ENCODE data around the gene OVOL1.
"Not testable (repeated sequence)": the region's sequence is repeated elsewhere in the genome, so short reads cannot be mapped to it uniquely, and the experiment has no call there.

The OVOL1 gene

GRCh38 chr11:65786786-65787636, at the start of gene OVOL1:
OVOL1 (plus strand) TSS chr11:65787063; CDS start chr11:65787374, 311 bp downstream.
- DNase-seq: no peak

DNA sequence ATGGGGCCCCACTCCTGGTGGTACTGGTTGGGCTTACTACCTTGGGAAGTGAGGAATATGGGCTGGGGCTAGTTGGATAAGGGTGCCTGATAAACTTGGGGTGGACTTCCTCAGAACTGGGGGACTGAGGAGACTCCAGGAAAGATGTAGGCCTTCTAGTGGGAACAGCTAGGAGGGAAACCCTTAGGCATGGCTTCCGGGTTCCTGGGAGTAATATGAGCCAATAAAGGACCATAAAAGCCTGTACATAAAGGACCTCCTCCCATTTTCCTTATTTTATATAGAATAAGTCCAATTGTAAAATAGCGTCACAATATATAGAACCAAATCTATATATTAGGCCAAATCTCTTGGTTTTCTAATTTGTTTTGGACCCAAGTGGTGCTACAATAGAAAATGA, 47.8 kb upstream of the OVOL1 start:
- DNase-seq: no peak

- no peak for DNase-seq
These were observed 45.7 kb upstream of the OVOL1 start for GRCh38 chr11:65741185-65741584.

GRCh38 chr11:65742353-65742752, 44.5 kb upstream of the OVOL1 start:
- DNase-seq: no peak

GRCh38 chr11:65743681-65744025, 43.2 kb upstream of the OVOL1 start:
- DNase-seq: no peak

GRCh38 chr11:65744026-65744698, 42.7 kb upstream of the OVOL1 start:
- peak; percentile 47 to 69 for DNase-seq

GRCh38 chr11:65744699-65745042, 42.2 kb upstream of the OVOL1 start:
- no peak for DNase-seq

DNA sequence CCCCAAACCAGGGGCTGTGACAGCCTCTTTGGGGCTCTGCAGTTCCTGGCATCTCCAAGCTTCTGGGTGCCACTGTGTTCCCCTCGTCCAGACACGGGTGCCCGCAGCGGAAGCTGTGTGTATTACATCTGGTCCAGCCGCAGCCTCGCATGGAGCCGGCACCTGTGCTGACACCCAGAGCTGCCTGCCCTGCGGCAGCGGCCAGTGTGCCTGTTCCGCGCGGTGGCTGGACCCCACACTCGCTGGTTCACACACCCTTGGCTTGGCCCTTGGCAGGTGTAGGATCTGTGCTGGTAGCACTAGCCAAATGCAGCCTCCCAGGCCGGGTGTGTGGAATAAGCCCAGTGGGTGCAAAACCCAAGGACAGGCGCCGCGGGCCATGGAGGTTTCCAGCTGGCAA, 41.8 kb upstream of the OVOL1 start:
- DNase-seq: no peak

DNA sequence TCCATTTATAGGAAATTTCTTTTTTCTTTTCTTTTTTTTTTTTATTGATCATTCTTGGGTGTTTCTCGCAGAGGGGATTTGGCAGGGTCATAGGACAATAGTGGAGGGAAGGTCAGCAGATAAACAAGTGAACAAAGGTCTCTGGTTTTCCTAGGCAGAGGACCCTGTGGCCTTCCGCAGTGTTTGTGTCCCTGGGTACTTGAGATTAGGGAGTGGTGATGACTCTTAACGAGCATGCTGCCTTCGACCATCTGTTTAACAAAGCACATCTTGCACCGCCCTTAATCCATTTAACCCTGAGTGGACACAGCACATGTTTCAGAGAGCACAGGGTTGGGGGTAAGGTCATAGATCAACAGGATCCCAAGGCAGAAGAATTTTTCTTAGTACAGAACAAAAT, 24.7 kb upstream of the OVOL1 start:
- DNase-seq: not testable (repeated sequence)

GRCh38 chr11:65762816-65763215, 24.0 kb upstream of the OVOL1 start:
- DNase-seq: not testable (repeated sequence)

DNA sequence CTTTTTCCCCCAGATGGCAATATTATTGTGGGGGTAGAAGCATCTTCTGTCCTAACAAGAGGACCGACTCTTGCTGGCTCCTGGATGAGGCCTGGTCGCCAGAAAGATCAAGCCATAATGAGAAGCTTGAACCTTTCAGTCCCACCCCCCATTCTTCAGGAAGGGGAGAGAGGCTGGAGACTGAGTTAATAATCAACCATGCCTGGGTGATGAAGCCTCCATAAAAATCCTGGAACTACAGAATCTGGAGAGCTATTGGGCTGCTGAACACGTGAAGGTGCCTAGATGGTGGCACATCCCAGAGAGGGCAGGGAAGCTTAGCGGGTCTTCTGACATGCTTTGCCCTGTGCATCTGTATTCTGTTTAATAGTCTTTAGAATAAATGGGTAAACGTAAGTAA, 22.4 kb upstream of the OVOL1 start:
- no peak for DNase-seq

DNA sequence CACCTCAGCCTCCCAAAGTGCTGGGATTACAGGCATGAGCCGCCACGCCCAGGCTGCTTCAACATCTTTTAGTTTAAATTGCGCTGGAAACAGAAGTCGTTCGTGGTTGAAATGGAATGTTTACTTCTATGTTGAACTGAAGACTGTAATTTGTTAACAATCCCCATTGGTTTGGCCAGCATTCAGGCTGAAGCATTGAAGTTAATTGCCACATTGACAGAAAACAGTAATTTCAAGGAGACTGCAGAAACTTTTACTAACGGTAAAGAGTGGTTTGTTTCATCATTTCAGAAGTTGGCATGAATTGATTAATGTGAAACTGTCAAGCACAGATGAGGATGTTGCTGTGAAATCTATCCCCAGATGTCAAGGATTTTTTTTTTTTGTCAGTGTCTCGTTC, 20.3 kb upstream of the OVOL1 start:
- no peak for DNase-seq

DNA sequence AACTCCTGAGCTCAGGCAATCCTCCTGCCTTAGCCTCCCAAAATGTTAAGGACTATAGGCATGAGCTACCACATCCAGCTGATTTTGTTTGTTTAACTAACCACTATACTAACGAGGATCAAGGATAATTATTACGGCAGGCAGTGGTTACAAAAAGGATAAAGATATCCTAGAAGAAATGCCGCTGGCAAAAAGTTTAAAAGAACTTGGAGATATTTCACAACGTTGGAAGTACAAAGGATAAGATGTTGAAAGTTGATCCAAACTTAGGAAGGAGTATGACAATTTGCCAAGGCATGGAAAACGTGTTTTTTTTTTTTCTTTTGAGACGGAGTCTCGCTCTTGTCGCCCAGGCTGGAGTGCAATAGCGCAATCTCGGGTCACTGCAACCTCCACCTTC, 19.5 kb upstream of the OVOL1 start:
- no peak for DNase-seq

DNA sequence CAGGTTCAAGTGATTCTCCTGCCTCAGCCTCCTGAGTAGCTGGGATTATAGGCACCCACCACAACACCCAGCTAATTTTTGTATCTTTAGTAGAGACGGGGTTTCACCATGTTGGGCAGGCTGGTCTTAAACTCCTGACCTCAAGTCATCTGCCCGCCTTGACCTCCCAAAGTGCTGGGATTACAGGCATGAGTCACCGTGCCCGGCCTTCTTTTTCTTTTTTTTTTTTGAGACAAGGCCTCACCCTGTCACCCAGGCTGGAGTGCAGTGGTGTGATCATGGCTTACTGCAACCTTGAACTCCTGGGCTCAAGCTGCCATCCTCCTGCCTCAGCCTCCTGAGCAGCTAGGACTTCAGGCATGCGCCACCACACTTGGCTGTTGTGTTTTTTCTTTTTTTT, 19.1 kb upstream of the OVOL1 start:
- DNase-seq: not testable (repeated sequence)

DNA sequence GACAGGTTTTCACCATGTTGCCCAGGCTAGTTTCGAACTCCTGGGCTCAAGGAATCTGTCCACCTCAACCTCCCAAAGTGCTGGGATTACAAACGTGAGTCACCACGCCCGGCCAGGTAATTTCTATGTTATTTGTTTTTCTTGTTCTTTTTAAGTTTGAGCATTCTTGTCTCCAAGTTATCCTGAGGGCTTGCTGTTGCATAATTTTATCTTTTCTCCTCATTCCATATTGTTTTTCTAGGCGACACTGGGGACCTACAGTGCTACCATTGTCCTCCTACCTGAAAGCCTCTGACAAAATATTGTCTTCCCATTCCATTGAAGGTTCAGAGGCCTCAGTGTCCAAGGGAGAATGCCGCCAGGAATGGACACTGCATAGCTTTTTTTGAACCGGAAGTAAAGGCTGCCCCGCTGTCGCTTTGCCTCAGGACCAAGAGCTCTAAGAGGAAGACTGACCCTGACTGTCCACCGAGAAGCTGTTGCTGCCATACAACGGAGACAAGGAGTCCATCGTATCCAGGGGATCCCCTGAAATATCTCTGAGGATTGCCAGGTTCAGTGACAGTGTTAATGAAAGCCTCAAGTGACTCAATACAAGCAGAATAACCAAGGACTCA, 15.8 kb upstream of the OVOL1 start:
- DNase-seq: no peak

GRCh38 chr11:65771589-65772112, 15.2 kb upstream of the OVOL1 start:
- DNase-seq: no peak

DNA sequence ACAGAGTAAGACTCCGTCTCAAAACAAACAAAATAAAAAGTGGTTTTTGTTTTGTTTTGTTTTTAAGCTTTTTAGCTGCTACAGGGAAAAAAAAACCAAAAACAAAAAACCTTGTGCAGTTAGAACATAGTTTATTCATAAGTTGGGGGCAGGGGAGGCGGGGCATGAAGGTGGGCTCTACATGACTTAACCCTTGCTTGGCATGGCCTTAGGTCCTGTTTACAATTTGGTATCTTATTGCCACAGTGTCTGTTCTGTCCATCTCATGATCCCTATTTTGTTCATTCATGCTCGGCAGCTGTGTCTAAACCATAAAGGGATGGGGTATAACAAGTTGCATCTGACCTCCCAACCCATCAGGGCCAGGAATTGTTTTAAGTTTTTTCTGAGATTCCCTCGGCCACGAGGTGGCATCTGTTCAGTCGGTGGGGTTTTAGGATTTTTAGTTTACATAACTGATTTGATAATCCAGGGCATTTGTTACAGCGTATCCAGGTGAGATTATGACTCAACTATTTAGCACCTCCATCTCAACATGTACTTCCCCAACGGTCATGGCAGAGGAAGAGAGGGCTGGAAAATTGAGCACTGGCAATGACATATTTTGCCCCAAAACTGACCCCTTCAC, 13.0 kb upstream of the OVOL1 start:
- no peak for DNase-seq

- DNase-seq: no peak
These were observed 12.1 kb upstream of the OVOL1 start for GRCh38 chr11:65774525-65775306.

- no peak for DNase-seq
These were observed 10.7 kb upstream of the OVOL1 start for GRCh38 chr11:65776196-65776595.

DNA sequence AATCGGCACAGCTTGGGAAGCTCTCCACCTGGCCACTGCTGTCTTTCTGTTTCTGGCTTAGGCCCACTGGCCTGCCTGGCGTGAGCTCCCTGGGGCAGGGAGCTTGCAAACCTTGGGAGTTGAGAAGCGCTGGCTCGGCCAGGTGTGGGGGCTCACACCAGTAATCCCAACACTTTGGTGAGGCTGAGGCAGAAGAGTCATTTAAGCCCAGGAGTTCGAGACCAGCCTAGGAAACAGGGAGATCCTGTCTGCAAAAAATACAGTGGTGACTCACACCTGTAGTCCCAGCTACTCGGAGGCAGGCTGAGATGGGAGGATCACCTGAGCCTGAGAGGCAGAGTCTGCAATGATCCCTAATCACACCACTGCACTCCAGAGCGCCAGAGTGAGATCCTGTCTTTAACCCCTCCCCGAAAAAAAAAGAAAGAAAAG, 10.1 kb upstream of the OVOL1 start:
- no peak for DNase-seq

- no peak for DNase-seq
These were observed 9.6 kb upstream of the OVOL1 start for GRCh38 chr11:65777241-65777640.

GRCh38 chr11:65777821-65778361, 9.0 kb upstream of the OVOL1 start:
- DNase-seq: no peak
